CD14-positive monocyte (primary cell): ENCODE data around the gene GALNT10. TPM values are rescaled to one million over a fixed set of nuclear protein-coding genes. Genes with fewer than 3 reads are reported as not detected.
A peak's percentile ranks its signal among the peaks of the same experiment; 100 is the strongest.

Source experiments
- DNase-seq, 3 donors: peaks; one replicate each; pipeline ENCODE4 v3.0.0-alpha.2; 2011 to 2022
- H2AFZ ChIP-seq: 2 replicates; pipeline ENCODE4 v1.6.0; 2012; ENCODE audit warnings: mild to moderate bottlenecking, low read depth, low read length, inconsistent platforms; ENCODE audit not compliant: insufficient read depth, poor library complexity, severe bottlenecking
- H3K27ac ChIP-seq, 2 donors: 1 replicate in 1 of 2; 2 replicates in 1 of 2; pipeline ENCODE4 v1.5.1; 2012 to 2013; ENCODE audit warnings: low read length in 2 of 2, control low read depth in 1 of 2, inconsistent platforms in 1 of 2, low read depth in 1 of 2, mild to moderate bottlenecking in 1 of 2
- H3K27me3 ChIP-seq, 2 donors: one replicate each; pipeline versions ENCODE4 v1.6.0 to v1.6.1; 2011 to 2013; ENCODE audit warnings: low read length in 2 of 2; ENCODE audit not compliant: control insufficient read depth in 2 of 2, insufficient read depth in 2 of 2
- H3K36me3 ChIP-seq, 2 donors: replicated peaks in 1 of 2; 1 replicate in 1 of 2; 2 replicates in 1 of 2; pipeline versions ENCODE4 v1.5.1 to v1.6.1; 2012 to 2013; ENCODE audit warnings: low read length in 2 of 2, control low read depth in 1 of 2, inconsistent platforms in 1 of 2, mild to moderate bottlenecking in 1 of 2; ENCODE audit not compliant: insufficient read depth in 2 of 2, control insufficient read depth in 1 of 2
- H3K4me1 ChIP-seq, 2 donors: 1 replicate in 1 of 2; 2 replicates in 1 of 2; pipeline versions ENCODE4 v1.5.1 to v1.6.1; 2012 to 2013; ENCODE audit warnings: low read length in 2 of 2, control low read depth in 1 of 2, inconsistent platforms in 1 of 2, mild to moderate bottlenecking in 1 of 2, moderate library complexity in 1 of 2; ENCODE audit not compliant: insufficient read depth in 2 of 2, control insufficient read depth in 1 of 2
- H3K4me2 ChIP-seq: replicated peaks from 2 replicates; pipeline ENCODE3; 2012; ENCODE audit warnings: low read length, moderate library complexity, mild to moderate bottlenecking; ENCODE audit not compliant: poor library complexity, severe bottlenecking; ENCODE audit errors: extremely low read depth
- H3K4me3 ChIP-seq, 3 experiments: fragments of 200-600 bp in 1 of 3; sonication (generic) in 1 of 3; replicated peaks in 1 of 3; 1 replicate in 2 of 3; 2 replicates in 1 of 3; pipeline ENCODE4 v1.5.1; 2011 to 2013; ENCODE audit warnings: low read length in 3 of 3, mild to moderate bottlenecking in 3 of 3, control low read depth in 2 of 3, low read depth in 2 of 3, inconsistent platforms in 1 of 3, moderate library complexity in 1 of 3
- H3K79me2 ChIP-seq: 2 replicates; pipeline ENCODE4 v1.6.0; 2012; ENCODE audit warnings: mild to moderate bottlenecking, control low read depth, inconsistent platforms, low read length, moderate library complexity; ENCODE audit not compliant: insufficient read depth
- H3K9ac ChIP-seq: 2 replicates; pipeline ENCODE4 v1.6.0; 2017; ENCODE audit warnings: low read length, mild to moderate bottlenecking; ENCODE audit not compliant: insufficient read depth, poor library complexity, severe bottlenecking
- H3K9me3 ChIP-seq, 2 donors: replicated peaks in 1 of 2; 1 replicate in 1 of 2; 2 replicates in 1 of 2; pipeline versions ENCODE4 v1.5.1 to v1.6.1; 2012 to 2013; ENCODE audit warnings: low read length in 2 of 2, control low read depth in 1 of 2; ENCODE audit not compliant: control insufficient read depth in 1 of 2, insufficient read depth in 1 of 2
- H4K20me1 ChIP-seq: 2 replicates; pipeline ENCODE4 v1.6.0; 2012; ENCODE audit warnings: mild to moderate bottlenecking, low read length, control low read depth, moderate library complexity; ENCODE audit not compliant: insufficient read depth
- H3K27ac Mint-ChIP-seq, 7 donors: one replicate each; pipeline ENCODE4 v1.8.0; 2020; ENCODE audit warnings: mild to moderate bottlenecking in 7 of 7, mixed read lengths in 7 of 7, moderate library complexity in 6 of 7, inconsistent platforms in 2 of 7
- H3K27me3 Mint-ChIP-seq, 3 donors: one replicate each; pipeline ENCODE4 v1.8.0; 2021 to 2022; ENCODE audit warnings: low read depth in 3 of 3, mild to moderate bottlenecking in 3 of 3, mixed read lengths in 3 of 3, moderate library complexity in 3 of 3, inconsistent platforms in 1 of 3
- H3K36me3 Mint-ChIP-seq, 2 donors: one replicate each; pipeline ENCODE4 v1.8.0; 2020; ENCODE audit warnings: mixed read lengths in 2 of 2, inconsistent platforms in 1 of 2, mild to moderate bottlenecking in 1 of 2
- H3K4me1 Mint-ChIP-seq: one replicate; pipeline ENCODE4 v1.8.0; 2020; ENCODE audit warnings: mild to moderate bottlenecking, mixed read lengths
- H3K4me3 Mint-ChIP-seq, 2 donors: one replicate each; pipeline ENCODE4 v1.8.0; 2020; ENCODE audit warnings: mild to moderate bottlenecking in 2 of 2, mixed read lengths in 2 of 2, moderate library complexity in 1 of 2
- H3K9me3 Mint-ChIP-seq, 7 donors: one replicate each; pipeline ENCODE4 v1.8.0; 2020 to 2022; ENCODE audit warnings: mixed read lengths in 7 of 7, mild to moderate bottlenecking in 6 of 7, moderate library complexity in 6 of 7, inconsistent platforms in 2 of 7
- WGBS: methylation state at CpG from one replicate; pipeline ENCODE4 v1.1.5; 2013; ENCODE audit warnings: missing lambda C conversion rate; ENCODE audit not compliant: insufficient coverage; 5-methylcytosine and 5-hydroxymethylcytosine counted together
- intact Hi-C, 2 donors: fragments of 100-400 bp; cut with micrococcal nuclease; formaldehyde crosslinking; loops; one replicate each; pipeline versions ENCODE4 v1.15.0 to v1.15.1; 2023
- polyA plus RNA-seq, 3 donors: library from polyadenylated mRNA; depleted of rRNA in 1 of 3; unstranded in 2 of 3; stranded (reverse) in 1 of 3; fragments of 300-500 nt in 2 of 3; fragments of >200 nt in 1 of 3; fragmentation: Illumina TruSeq in 2 of 3; gene quantifications; 1 replicate in 2 of 3; 2 replicates in 1 of 3; pipeline ENCODE4 v1.2.3, GENCODE V29; 2012 to 2021
- TF ChIP-seq, protein P1 (sequence below): fragments of 200-600 bp; IDR thresholded peaks from one replicate; pipeline ENCODE4 v1.8.0; 2022; ENCODE audit warnings: antibody characterized with exemption, mild to moderate bottlenecking

Gene GALNT10
- polyA plus RNA-seq, 3 donors, result 6.2 to 11.6 (median 7.3) TPM

DNA sequence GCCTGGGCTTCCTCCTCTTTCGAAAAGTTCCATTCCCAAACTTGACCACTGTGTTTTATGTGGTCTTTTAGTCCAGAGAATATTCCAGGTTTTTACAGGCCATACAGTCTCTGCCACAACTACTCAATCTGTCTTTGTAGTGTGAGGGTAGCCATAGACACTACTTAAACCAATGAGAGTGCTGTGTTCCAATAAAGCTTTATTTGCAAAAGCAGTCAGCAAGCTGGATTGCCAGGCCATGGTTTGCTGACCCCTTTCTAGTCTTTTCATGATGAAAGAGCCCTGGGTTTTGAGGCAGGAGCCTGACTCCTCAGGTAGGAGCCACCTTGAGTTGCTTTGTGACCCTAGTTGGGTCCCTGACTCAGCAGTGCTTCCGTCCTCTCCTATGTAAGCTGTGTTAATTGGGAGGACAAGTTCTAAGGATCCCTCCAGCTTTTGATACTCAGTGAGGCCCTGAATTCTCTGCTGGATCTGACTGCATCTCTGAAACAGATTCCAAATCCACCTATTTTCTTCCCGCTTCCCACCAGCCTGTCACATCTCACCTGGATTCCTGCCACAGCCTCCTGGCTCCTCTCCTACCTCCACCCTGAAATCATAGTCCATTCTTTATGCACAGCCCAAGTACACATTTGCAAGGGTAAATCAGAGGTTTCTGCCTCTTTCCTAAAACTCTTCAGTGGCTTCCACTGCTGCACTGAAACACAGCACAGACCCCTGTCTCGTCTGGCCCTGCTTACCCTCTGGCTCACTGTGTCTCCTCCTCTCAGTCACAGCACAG lies 13.5 kb downstream of the GALNT10 start:
- H3K36me3 ChIP-seq, result peaks cover 0 to 14% of the 10 kb centered on the region in 2 donors
- no peak overlapping the region for H3K4me3 ChIP-seq
- Mint-ChIP-seq H3K9me3 (peaks cover 0 to 1% (median 0%) of the 10 kb centered on the region in 7 donors), H3K4me3 (no peak overlapping the region), H3K27me3 (peaks cover 0 to 4% (median 0%) of the 10 kb centered on the region in 3 donors), H3K4me1 (peaks cover 26% of the 10 kb centered on the region), H3K36me3 (peaks cover 31 to 39% of the 10 kb centered on the region in 2 donors), H3K27ac (peak overlapping the region in 2 of 7 donors; percentile 5 to 8)
- no peaks in the 10 kb centered on the region for H3K27me3 ChIP-seq
- peaks cover 14 to 16% of the 10 kb centered on the region in 2 donors for H3K4me1 ChIP-seq
- H3K27ac ChIP-seq, result no peak overlapping the region
- TF ChIP-seq, protein P1, sequence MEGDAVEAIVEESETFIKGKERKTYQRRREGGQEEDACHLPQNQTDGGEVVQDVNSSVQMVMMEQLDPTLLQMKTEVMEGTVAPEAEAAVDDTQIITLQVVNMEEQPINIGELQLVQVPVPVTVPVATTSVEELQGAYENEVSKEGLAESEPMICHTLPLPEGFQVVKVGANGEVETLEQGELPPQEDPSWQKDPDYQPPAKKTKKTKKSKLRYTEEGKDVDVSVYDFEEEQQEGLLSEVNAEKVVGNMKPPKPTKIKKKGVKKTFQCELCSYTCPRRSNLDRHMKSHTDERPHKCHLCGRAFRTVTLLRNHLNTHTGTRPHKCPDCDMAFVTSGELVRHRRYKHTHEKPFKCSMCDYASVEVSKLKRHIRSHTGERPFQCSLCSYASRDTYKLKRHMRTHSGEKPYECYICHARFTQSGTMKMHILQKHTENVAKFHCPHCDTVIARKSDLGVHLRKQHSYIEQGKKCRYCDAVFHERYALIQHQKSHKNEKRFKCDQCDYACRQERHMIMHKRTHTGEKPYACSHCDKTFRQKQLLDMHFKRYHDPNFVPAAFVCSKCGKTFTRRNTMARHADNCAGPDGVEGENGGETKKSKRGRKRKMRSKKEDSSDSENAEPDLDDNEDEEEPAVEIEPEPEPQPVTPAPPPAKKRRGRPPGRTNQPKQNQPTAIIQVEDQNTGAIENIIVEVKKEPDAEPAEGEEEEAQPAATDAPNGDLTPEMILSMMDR, result no peak
- 100% methylated on average over 1 of the region's 4 CpGs for WGBS
- no peak overlapping the region for H3K9ac ChIP-seq
- no peak for DNase-seq
- H3K9me3 ChIP-seq, result no peaks in the 10 kb centered on the region
- no peaks in the 10 kb centered on the region for H3K79me2 ChIP-seq
- H2AFZ ChIP-seq, result no peak overlapping the region
- H4K20me1 ChIP-seq, result peaks cover 38% of the 10 kb centered on the region
- no peak overlapping the region for H3K4me2 ChIP-seq
- intact Hi-C loops, result no loop called here

DNA sequence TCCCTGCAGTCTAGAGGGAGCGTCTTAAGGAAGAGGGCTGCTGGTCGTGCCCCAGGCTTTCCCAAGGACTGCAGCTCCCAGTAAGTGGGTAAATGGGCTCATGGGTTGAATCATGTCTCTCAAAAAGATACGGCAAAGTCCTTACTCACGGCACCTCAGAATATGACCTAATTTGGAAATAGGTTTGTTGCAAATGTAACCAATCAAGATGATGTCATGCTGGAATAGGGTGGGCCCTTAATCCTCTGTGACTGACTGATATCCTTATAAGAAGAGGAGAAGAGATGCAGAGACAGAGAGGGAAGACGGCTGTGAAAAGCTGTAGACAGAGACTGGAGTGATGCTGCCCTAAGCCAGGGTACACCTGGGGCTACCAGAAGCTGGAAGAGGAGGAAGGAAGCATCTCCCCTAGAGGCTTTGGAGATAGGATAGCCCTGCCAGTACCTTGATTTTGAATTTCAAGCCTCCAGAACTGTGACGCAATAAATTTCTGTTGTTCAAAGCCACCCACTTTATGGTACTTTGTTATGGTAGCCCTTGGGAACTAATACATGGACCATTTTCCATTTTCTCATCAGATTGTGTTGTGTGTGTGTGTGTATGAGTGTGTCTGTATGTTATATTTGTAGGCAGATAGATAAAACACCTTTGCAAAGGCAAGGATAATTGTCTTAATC lies 15.0 kb downstream of the GALNT10 start:
- Mint-ChIP-seq H3K27ac (no peak overlapping the region), H3K4me3 (no peak overlapping the region), H3K4me1 (peaks cover 13% of the 10 kb centered on the region), H3K27me3 (no peaks in the 10 kb centered on the region), H3K36me3 (peaks cover 30 to 34% of the 10 kb centered on the region in 2 donors), H3K9me3 (peaks cover 0 to 1% (median 0%) of the 10 kb centered on the region in 7 donors)
- intact Hi-C loops, result no loop called here
- Histone ChIP-seq H3K4me1 (peaks cover 4 to 6% of the 10 kb centered on the region in 2 donors), H3K4me3 (no peak overlapping the region), H3K27ac (no peak overlapping the region), H3K9me3 (no peaks in the 10 kb centered on the region), H3K4me2 (no peak overlapping the region), H3K27me3 (no peaks in the 10 kb centered on the region), H3K36me3 (peaks cover 0 to 26% of the 10 kb centered on the region in 2 donors), H2AFZ (no peak overlapping the region), H4K20me1 (peaks cover 31% of the 10 kb centered on the region), H3K9ac (no peak overlapping the region), H3K79me2 (no peaks in the 10 kb centered on the region)
- no peak for DNase-seq
- 89% methylated on average over 4 of the region's 6 CpGs for WGBS
- TF ChIP-seq, protein P1, result no peak
